Activated T-helper 1 cell treated with Interleukin-2 at 50 U/mL for 16 hours (primary cell): Measurements from ENCODE around the gene OS9.

Source experiments
- DNase-seq: peaks from one replicate; pipeline ENCODE4 v3.0.0-alpha.2; 2020; ENCODE audit warnings: low read depth

OS9 gene

GRCh38 chr12:57765698-57766463 is 71.9 kb downstream of the OS9 start:
- DNase-seq, result no peak

GRCh38 chr12:57766464-57767304 is 72.8 kb downstream of the OS9 start, which contains the start of gene CYP27B1:
TSS of gene CYP27B1 (minus strand) at chr12:57767078. CDS start at chr12:57767041, 37 bp downstream.
- DNase-seq, result no peak

- no peak for DNase-seq
Measured at GRCh38 chr12:57767305-57767698, 73.4 kb downstream of the OS9 start.

- no peak for DNase-seq
Measured at GRCh38 chr12:57767876-57768275, 73.9 kb downstream of the OS9 start.

DNA sequence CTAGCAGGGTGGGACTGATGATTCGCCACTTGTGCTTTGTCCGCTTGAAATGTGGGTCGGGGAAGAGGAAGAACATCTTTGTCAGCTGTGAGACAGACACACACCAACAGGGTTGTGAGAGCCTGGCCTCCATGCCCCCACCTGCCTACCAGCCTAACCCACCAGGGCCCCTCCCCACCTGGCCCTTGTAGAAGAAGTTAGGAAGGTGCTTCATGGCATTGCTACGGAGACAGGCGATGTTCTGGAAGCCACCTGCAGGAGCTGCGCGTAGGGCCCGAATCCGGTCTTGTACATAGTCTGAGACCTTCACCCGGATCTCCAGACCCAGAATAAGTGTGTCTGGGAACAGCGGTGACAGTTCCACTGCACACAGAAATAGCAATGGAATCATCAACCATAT is 75.7 kb downstream of the OS9 start:
- DNase-seq, result no peak

GRCh38 chr12:57770734-57771133 is 76.8 kb downstream of the OS9 start:
- DNase-seq, result no peak
